NCI-H187 (cell line): ENCODE results near the gene PRKCE.
A peak's percentile ranks its signal among the peaks of the same experiment; 100 is the strongest.

Experiments
- DNase-seq, 2 experiments: peaks; one replicate each; lab custom pipeline; 2025; lab: John Stamatoyannopoulos, UW

PRKCE gene

DNA sequence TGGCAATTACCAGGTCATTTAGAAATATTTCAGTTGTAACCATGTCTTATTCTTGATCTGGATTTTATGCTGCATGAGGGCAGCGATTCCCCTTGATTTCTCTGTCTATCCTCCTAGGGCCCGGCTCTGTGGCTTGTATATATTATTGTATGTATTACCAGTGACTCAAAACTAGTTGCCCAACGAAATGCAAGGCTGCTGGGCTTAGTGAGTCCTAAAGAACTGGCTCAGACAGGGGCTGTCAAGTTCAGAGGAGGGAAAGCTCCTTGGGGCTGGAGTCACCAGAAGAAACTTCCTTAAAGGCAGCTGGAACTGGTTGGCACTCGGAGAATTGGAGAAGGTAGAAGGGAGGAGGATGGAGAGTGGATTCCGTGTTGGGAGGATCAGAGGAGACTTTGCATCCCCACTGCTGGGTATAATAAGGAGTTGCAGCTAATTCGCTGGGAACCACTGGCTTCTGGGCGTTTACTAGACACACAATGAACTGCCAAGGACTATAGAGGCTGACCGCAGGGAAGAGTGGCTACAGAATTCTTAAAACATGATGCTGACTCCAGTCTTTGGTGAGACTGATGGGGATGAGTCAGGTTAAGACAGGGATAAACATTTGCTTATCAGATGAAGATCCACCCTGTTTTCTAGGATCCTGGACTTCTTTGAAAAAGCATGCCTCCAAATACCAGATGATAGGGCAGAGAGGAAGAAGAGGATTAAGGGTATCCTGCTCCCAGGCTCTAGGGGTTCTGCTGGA lies 104.3 kb downstream of the PRKCE start:
- no peak for DNase-seq

DNA sequence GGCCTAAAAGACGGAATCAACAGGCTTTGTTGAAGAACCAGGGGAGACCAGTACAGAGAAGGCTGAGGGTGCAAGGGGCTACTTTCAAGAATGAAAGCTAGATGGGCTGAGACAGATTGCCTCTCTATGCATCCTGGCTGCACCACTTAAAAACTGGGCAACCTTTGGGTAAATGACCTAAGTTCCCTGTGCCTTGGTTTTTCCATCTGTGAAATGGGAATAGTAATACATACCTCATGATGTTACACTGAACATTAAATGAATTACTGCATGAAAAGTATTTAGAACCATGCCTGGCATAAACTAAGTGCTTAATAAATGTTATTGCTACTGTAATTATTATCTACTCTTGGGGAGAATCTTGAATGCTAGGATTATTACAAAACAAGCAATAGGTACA lies 106.5 kb downstream of the PRKCE start:
- DNase-seq: no peak

DNA sequence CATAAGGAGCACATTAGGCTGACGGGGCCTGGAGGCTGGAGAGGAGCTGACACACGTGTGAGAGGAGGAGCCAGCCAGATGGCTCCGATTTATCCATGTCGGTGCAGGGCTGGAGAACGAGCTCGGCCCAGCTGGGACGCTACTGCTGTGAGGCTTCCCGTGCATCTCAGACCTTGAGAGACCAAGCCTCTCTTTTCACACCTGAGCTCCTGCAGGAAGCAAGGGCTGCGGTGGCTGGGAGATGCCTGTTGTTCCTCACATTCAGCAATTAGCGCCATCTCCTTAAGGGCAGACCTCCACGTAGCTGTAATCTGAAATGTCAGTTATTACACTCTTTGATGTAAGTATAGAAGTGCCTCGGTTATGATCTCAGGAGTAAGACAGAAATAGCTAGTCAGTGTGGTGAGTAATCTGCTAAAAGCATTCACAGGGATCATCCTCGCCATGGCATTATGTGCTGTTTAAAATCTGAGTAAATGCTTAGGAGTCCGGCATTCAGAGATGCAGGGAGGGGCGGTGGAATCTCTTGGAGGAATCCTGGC lies 107.9 kb downstream of the PRKCE start:
- peak; percentile 34 to 54 for DNase-seq

DNA sequence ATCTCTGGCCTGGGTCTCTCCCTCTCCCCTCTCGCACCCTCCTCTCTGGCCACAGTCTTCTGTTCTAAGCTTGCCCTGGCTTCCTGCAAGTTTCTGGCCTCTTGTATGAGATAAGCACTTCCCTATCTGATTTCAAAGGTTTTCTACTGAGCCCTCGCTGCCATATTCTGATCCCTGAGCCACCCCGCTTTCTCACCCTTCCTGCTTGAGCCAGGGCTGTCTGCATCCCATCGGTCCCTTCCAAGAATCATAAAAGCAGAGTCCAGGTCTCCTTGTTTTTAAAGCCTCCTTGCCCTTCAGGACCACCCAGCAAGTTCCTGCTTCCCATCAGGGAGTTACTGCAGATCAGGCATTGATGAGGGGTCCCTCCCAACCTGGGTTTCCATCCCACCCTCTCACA lies 110.2 kb downstream of the PRKCE start:
- DNase-seq: no peak

DNA sequence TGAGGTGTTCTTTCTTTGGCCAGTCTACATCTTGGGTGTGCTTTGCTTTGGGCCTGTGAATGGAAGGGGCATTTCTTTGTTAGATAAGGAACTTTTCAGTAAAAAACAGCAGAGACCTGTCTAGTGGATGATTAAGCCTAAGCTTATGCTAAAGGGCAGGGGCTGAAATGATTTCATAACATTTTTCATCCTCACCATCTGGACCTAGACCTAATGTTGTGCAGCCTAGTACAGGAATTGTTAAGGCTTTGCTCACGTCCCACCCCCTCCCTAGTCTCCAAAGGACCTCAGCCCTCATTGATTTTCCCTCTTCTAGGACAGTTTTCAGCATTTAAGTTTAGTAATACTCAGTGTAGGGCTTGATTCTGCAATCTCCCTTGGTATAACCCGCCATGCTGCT lies 111.8 kb downstream of the PRKCE start:
- no peak for DNase-seq

DNA sequence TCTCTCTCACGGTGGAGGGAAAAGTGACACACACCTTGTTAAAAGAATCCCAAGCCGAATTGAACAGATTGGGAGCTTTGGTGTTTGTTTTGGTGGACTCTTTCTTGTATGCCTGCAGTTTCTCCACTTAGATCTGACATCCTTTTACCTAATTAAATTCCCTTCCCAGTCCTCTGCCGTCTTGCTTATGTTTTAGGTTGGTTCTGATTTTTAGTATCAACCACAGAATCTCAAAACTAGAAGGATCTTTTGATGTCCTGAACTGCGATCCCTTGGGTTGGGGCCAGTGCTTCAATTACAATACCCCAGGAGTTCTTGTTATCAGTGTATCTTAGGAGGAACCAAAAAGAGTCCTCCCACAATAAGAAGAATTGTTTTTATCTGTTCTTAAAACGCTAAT lies 112.3 kb downstream of the PRKCE start:
- DNase-seq: no peak

DNA sequence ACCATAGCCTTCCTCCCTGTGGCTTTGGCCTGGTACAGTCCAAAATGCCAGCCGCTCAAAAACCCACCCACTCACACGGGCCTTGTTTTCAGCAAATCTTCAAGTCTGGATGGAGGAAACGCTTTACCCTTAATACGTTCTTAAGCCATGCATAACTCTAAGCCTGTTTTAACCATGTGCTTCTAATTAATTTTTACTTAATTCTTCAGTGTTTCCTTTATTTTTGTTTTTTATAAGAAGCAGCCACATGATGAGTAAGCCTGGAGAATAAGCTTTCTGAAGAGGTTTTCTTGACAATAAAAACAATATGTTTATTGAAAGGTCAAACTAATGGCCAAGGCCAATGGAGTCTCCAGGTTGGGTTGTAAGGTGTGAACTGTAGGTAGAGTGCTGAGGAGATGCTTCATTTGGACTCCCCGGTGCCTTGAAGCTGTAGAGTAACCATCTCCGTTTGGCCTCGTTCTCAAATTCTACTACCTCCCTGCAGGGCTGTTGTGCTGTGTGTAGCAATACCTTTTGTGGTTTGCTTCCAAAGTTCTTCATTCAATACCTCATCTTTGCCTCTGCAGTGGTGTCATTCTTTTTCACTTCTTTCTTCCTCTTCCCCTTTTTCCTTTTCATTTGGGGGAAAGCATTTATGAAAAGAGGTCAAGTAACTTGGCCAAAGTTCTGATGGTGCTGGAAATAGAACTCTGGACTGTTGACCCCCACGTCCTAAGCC lies 113.7 kb downstream of the PRKCE start:
- DNase-seq: no peak

DNA sequence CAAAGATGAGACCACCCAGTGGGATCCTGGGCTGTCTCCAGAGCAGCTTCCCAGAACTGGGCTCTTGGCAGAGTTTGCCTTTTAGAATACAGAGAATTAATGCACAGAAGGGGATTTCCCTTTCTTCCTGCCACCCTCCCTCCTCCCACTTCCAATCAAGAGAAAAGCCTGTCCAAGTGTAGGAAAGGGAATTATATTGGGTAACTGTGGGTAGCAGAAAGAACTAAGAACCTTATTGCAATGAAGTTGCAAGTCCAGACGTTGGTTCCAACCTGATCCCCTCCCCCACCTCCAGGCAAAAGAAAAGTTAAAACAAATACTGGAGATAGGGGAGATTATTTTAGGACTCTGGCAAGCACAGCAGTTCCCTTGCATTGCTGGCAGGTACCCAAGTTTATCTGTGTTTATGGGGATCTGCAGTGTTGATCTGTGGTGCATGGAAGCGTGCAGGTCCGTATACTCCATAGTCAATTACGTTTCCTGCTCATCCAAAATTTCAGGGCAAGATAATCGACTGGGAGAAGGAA lies 114.3 kb downstream of the PRKCE start:
- no peak for DNase-seq

DNA sequence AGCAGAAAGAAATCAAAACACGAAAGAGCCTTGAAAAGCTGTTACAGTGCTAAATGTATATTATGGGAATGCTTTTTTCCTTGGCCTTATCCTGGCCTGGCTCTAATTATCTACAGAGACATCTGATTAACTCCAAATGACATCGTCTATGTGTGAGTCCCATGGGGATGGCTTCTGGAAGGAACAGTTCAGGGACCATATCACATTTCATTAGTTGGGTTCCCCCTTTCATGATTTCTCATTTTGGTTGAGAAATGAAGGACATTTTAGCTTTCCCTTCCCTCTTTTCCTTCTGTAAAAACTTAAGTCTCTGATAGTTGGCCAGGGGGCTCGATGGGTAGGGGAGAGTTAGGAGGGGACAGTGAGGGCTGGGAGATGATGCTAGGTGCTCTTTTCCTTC lies 116.7 kb downstream of the PRKCE start:
- no peak for DNase-seq

DNA sequence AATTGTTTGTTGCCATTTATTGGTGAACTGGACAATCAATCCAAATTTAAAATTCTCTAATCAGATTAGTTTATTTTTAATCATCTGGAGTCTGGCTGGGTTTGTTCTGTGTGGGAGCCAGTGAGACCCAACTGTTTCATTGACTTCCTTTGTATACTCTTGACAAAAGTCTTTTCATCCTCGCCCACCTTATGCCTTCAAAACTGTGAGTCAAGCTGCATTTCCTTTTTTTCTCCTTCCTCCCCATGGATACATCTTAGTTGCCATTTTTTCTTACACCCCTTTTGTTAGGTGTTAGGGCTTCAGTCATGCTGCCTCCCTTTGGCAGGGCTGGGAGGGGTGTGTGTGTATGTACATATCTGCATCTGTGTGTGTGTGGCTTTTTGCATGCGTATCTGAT lies 117.6 kb downstream of the PRKCE start:
- DNase-seq: no peak

DNA sequence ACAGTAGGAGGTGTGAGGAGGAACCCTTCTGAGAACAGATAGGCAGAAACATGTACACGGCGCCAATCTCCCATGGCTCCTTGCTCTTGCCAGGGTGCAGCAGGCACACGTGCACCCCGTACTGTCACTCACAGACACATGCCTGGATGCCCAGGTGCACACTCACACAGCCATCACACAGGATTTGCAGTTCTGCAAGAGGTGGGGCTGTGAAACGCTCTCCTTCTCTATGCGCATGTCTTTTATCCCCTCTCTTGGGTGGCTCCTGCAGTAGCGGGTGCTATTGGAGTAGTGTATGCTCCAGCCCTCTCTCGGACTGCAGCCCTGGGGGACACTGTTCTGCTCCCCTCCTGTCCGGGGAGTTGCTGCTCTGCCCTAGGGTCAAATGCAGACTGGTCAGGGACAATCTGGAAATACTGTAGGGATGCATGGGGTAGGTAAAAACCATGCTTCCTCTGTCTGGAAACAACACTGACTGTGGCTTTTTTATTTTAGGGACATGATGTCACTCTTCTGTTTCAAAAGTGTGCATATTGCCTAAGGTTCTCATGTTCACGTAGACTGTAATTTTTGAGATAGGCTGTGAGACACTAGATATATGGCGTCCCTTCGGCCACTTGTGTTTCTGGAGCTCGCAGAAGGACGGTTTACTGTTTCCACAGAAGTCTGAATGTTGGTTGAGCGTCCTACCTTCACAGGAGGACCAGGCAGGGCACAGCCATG lies 118.5 kb downstream of the PRKCE start:
- no peak for DNase-seq

DNA sequence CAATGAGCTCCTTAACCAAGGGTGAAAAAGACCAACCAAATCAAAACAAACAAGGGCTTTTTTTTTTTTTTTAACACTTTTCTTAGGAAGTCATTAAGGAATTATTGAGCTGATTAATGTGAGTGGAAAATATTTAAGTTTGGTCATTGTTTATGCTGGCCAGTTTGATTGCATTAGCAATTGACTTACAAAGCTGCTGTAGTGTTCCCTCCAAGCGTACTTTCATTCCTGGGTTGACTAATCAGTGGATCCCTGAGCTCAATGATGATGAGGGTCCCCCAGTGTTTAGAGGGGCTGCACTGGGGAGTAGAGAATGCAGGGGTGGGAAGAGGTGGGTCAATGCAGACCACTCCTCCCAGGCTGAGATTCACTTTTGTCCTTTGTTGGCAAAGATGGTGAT lies 119.3 kb downstream of the PRKCE start:
- DNase-seq: no peak

DNA sequence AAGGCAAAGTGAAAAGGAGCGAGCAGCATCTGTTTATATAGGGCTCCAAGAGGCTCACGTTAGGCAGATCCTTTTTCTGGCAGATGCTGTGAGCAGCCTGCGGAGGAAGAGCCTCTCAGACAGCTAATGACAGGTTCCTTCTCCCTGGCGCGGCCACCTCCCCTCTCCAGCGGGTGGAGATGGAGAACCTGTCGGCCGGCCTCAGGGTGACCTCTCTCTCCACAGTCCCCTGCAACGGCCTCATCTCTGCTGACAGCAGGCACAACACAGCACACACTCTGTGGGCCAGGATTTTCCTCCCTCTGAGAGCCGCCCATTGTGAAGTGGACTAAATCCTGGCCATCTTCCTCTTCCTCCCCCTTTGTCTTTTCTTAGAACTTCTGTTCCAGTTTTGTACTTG lies 119.8 kb downstream of the PRKCE start:
- peak in 1 of 2 experiments; percentile 65 for DNase-seq

DNA sequence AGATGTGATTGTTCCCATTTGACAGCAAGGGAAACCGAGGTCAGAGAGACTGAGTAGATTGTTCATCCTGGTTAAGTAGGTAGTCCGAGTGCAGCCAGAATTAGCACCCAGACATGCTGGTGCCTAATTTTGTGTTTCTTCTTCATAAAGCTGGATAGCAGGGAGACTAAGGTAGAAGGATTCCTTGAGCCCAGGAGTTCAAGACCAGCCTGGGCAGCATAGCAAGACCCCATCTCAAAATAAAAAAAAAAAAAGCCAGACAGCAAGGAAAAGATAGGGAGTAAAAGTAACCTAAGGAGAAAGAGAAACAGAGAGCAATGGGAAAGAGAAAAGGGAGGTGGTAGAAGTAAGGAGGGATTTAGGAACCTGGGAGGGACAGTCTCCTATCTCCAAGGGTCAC lies 120.6 kb downstream of the PRKCE start:
- DNase-seq: no peak

DNA sequence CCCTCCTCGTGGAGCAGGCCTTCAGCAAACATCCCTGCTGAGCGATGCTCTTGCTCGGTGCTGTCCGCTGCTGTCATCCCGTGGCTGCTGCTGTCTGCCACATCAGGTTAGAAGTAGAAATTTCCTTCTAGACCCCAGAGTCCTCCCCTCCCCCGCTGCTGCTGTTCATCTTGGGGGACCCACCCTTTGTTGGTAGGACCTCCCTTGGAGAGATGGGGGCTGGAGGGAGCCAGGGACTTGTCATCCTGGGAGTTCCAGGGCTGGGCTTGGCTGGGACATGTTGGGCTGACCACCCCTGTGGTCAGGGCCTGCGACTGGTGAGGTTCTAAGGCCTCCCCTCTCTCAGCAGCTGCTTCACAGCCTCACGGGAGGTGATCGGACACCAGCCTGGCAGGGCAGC lies 122.4 kb downstream of the PRKCE start:
- no peak for DNase-seq

DNA sequence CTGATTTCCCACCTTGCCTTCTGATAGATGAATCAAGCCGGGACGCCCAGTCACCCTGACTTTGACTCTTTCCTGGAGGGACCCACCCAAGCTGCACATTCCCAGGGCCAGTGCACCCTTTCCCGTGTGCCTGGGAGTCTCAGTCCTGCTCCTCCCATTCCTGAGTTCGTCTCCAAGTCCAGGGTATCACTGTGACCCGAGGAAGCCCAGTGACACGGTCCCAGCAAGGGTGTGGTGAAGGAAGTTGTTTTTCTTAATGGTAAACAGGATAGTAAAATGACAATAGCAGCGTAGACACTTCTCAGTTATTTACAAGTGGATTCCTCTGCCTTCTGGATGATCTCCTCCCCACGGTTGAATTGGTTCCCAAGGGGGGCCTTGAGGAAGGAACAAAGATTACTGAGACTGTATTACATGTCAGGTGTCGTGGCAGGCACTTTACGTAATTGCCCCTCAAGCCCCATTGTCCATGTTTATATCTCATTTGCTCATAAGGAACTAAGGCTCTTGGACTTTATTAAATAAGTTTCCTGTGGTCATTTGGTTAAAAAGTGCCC lies 123.3 kb downstream of the PRKCE start:
- peak in 1 of 2 experiments; percentile 48 for DNase-seq

DNA sequence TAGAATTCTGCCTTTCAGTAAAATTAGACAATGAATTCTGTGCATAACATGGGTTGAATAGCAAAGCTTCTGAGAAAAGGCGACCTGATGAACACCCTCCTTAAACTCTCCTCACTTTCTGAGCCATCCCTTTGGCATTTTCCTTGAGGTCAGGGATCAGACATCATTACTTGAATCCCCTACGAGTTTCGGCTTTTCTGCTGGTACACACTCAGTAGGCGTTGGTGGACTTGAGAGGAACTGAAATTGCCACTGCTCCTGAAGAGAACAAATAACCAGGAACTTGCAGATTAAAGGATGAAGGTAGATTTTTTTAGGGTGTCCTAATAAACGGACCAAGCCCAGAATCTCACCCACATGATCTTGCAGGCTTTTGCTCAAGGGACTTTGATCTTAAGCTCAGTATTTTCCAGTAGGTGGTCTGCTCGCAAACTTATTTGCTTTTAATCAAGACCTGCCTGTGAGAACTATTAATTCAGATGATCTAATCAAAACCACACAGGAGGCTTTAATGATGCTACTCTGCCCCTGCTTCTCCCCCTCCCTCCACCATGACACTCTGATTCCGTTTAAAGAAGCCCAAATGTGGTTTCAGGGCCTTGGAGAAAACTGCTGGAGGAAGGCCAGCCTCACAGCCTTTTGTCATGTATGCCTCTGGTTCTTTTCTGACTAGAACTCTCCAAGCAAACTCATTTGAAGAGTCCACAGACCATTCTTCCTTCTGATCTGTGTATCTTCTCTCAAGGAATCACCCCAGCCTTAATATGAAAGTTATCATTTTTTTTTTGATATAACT lies 124.9 kb downstream of the PRKCE start:
- DNase-seq: no peak

DNA sequence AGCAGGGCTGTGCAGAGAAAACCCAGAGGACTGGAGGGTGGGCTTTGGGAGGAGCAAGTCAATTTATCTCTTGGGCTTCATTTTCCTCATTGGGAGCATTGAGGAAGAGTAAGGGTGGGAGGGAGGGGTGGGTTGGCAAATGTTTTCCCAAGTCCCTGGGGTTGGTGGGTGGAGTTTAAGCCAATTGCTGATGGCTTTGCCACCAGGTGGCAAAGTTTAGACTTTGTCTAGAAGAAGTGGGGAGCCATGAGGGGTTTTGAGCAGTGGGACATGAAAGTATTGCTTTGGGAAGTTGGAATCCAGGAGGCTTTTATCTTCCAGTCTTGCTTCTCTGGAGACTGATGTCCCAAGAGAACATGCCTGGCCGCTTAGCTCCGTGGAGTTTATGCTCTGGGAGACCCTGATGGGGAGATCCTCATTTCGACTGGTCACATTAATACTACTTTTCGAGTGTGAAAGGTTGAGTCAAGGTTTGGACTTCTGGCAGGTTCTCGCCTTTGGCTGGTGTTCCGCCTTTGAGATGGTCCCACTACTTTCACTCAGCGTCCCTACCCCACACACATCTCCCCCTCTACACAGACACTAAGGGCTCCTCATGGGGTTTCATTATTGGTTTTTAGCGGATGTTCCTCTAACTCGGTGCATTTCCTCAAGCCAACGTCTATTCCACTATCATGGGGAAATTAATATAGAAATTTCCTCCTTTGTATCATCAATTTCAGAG lies 126.7 kb downstream of the PRKCE start:
- DNase-seq: no peak

DNA sequence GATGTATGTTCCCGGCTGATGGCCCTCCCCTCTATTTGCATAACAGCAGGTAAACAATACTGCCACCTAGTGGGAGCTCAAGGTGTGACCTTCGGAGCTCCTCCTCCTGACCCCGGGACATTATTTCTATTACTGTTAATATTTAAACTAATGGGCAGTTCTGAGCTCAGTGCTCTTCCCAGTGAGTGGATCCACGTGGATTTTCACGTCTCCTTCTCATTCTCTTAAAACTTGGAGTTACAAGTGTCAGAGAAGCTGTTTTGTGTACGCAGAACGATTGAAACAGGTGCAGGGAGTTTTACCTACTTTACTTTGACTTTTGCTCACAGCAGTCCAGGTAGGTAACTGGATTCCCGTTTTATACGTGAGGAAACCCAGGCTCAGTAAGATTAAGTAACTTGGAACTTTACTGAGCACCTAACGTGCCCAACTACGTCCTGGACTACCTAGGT lies 127.3 kb downstream of the PRKCE start:
- peak in 1 of 2 experiments; percentile 44 for DNase-seq
